Suprapubic skin (tissue), 4 donors: ENCODE measurements around the gene ZC3H12C. TPM values are rescaled to one million over a fixed set of nuclear protein-coding genes. Genes with fewer than 3 reads are reported as not detected.

Experiments
- DNase-seq, 2 donors: peaks; one replicate each; pipeline ENCODE4 v3.0.0-alpha.2; 2019; ENCODE audit warnings: low spot score in 2 of 2
- H3K27ac ChIP-seq: fragments of 200-600 bp; sonication (generic); one replicate; pipeline ENCODE4 v1.5.1; 2019
- H3K27me3 ChIP-seq: fragments of 200-600 bp; sonication (generic); one replicate; pipeline ENCODE4 v1.5.1; 2019
- H3K36me3 ChIP-seq: fragments of 200-600 bp; sonication (generic); one replicate; pipeline ENCODE4 v1.5.1; 2019
- H3K4me1 ChIP-seq: fragments of 200-600 bp; sonication (generic); one replicate; pipeline ENCODE4 v1.5.1; 2019
- H3K4me3 ChIP-seq: fragments of 200-600 bp; sonication (generic); one replicate; pipeline ENCODE4 v1.5.1; 2019; ENCODE audit warnings: mild to moderate bottlenecking
- H3K9me3 ChIP-seq: fragments of 200-600 bp; sonication (generic); one replicate; pipeline ENCODE4 v1.5.1; 2019
- CTCF ChIP-seq, 2 donors: fragments of 200-600 bp in 1 of 2; fragments of 450-650 bp in 1 of 2; sonication (generic) in 1 of 2; IDR thresholded peaks; one replicate each; pipeline ENCODE4 v1.5.1; 2016 to 2019; ENCODE audit warnings: antibody characterized with exemption in 2 of 2, mild to moderate bottlenecking in 1 of 2, moderate library complexity in 1 of 2
- EP300 ChIP-seq: sonication (generic); formaldehyde crosslinking; IDR thresholded peaks from one replicate; pipeline ENCODE4 v1.6.1; 2017; ENCODE audit warnings: antibody characterized with exemption
- POLR2A ChIP-seq, 2 donors: fragments of 450-650 bp; IDR thresholded peaks; one replicate each; pipeline ENCODE4 v1.6.1; 2017; ENCODE audit warnings: antibody characterized with exemption in 2 of 2, mild to moderate bottlenecking in 2 of 2, moderate library complexity in 2 of 2
- POLR2AphosphoS5 ChIP-seq, 3 donors: sonication (generic); formaldehyde crosslinking; IDR thresholded peaks; one replicate each; pipeline ENCODE4 v1.6.1; 2017; ENCODE audit warnings: antibody characterized with exemption in 3 of 3
- WGBS: methylation state at CpG from one replicate; pipeline ENCODE4 v1.1.5; 2018; 5-methylcytosine and 5-hydroxymethylcytosine counted together
- total RNA-seq, 4 donors: library from RNA; depleted of rRNA; stranded (reverse); fragments of >200 nt; gene quantifications; one replicate each; pipeline ENCODE4 v1.1.0, GENCODE V29; 2016

ZC3H12C gene
- total RNA-seq, 4 donors from 2014 or later: 15.0 to 22.7 (median 20.8) TPM

- Histone ChIP-seq H3K4me1 (no peaks in the 10 kb centered on the region), H3K9me3 (no peaks in the 10 kb centered on the region), H3K27ac (no peak overlapping the region), H3K27me3 (no peaks in the 10 kb centered on the region), H3K36me3 (peaks cover 17% of the 10 kb centered on the region), H3K4me3 (no peak overlapping the region)
- 90% methylated on average over 28 of the region's 28 CpGs for WGBS
- TF ChIP-seq EP300: no peak
- DNase-seq: no peak
Observed at GRCh38 chr11:110165039-110165925, 72.1 kb downstream of the ZC3H12C start.

GRCh38 chr11:110168033-110168803 lies 75.0 kb downstream of the ZC3H12C start:
- Histone ChIP-seq H3K9me3 (no peaks in the 10 kb centered on the region), H3K36me3 (peaks cover 17% of the 10 kb centered on the region), H3K27ac (no peak overlapping the region), H3K4me1 (no peaks in the 10 kb centered on the region), H3K4me3 (no peak overlapping the region), H3K27me3 (no peaks in the 10 kb centered on the region)
- 86% methylated on average over 5 of the region's 5 CpGs for WGBS
- TF ChIP-seq EP300: no peak
- no peak for DNase-seq

GRCh38 chr11:110169738-110170137 lies 76.5 kb downstream of the ZC3H12C start:
- Histone ChIP-seq H3K36me3 (peaks cover 10% of the 10 kb centered on the region), H3K27me3 (no peaks in the 10 kb centered on the region), H3K27ac (no peak overlapping the region), H3K9me3 (no peaks in the 10 kb centered on the region), H3K4me3 (no peak overlapping the region), H3K4me1 (peaks cover 8% of the 10 kb centered on the region)
- no peak for TF ChIP-seq POLR2AphosphoS5 (IDR thresholded peaks at IDR 0.05)
- no peak for TF ChIP-seq CTCF (IDR thresholded peaks at IDR 0.05)
- TF ChIP-seq POLR2A (IDR thresholded peaks at IDR 0.05): no peak
- no peak for TF ChIP-seq EP300
- DNase-seq: no peak
- WGBS: 53% methylated on average over 2 of the region's 2 CpGs

GRCh38 chr11:110172468-110173065 lies 79.4 kb downstream of the ZC3H12C start:
- Histone ChIP-seq H3K9me3 (no peaks in the 10 kb centered on the region), H3K36me3 (no peaks in the 10 kb centered on the region), H3K4me1 (peaks cover 8% of the 10 kb centered on the region), H3K27me3 (no peaks in the 10 kb centered on the region), H3K27ac (no peak overlapping the region), H3K4me3 (no peak overlapping the region)
- WGBS: 97% methylated on average over 11 of the region's 11 CpGs
- TF ChIP-seq EP300: no peak
- no peak for TF ChIP-seq POLR2AphosphoS5 (IDR thresholded peaks at IDR 0.05)
- TF ChIP-seq CTCF (IDR thresholded peaks at IDR 0.05): no peak
- no peak for TF ChIP-seq POLR2A (IDR thresholded peaks at IDR 0.05)
- no peak for DNase-seq

- peak overlapping the region; percentile 23 for H3K4me3 ChIP-seq
- no peaks in the 10 kb centered on the region for H3K9me3 ChIP-seq
- DNase-seq: peak in 1 of 2 donors; percentile 75
- H3K4me1 ChIP-seq: peaks cover 8% of the 10 kb centered on the region
- TF ChIP-seq CTCF (IDR thresholded peaks at IDR 0.05) (peak; percentile 17 to 82), EP300 (no peak)
- WGBS: 18% methylated on average over 14 of the region's 14 CpGs
- no peak overlapping the region for H3K27ac ChIP-seq
- no peaks in the 10 kb centered on the region for H3K27me3 ChIP-seq
- no peaks in the 10 kb centered on the region for H3K36me3 ChIP-seq
Observed at GRCh38 chr11:110173811-110174644, 80.8 kb downstream of the ZC3H12C start.
